ENCODE data around the gene ZNF407. TPM values are rescaled to one million over a fixed set of nuclear protein-coding genes. Genes with fewer than 3 reads are reported as not detected.
A peak's percentile ranks its signal among the peaks of the same experiment; 100 is the strongest.

The ZNF407 gene
- total RNA-seq, 6 experiments from 2014 or later, result 4.3 to 8.0 (median 5.7) TPM

- Histone ChIP-seq H3K4me3 (peak overlapping the region in 2 of 3 donors; percentile 26 to 36), H3K36me3 (no peaks in the 10 kb centered on the region), H3K27me3 (no peaks in the 10 kb centered on the region), H3K4me1 (peaks cover 0 to 17% (median 2%) of the 10 kb centered on the region in 4 donors), H3K9me3 (no peaks in the 10 kb centered on the region), H3K27ac (peak overlapping the region; percentile 49 to 78 (median 76))
- 39% methylated on average over 10 of the region's 10 CpGs for WGBS (ENCODE audit: insufficient coverage, low coverage, low lambda C conversion rate, missing lambda C conversion rate)
- intact Hi-C loops (cut with DNase I), result no loop called here
- ATAC-seq (peak; percentile 93 to 97 (median 95)), DNase-seq (peak in 1 of 3 donors; percentile 67)
- peak; percentile 26 for TF ChIP-seq POLR2A (IDR thresholded peaks at IDR 0.05)
- no peak for TF ChIP-seq CTCF (IDR thresholded peaks at IDR 0.05)
Measured at GRCh38 chr18:74803769-74804168, 206.1 kb downstream of the ZNF407 start.

- H3K27ac ChIP-seq, result no peak overlapping the region
- DNase-seq (no peak), ATAC-seq (peak in 1 of 4 donors; percentile 45)
- intact Hi-C loops (cut with DNase I), result no loop called here
- 49% methylated on average over 6 of the region's 6 CpGs for WGBS (ENCODE audit: insufficient coverage, low coverage, low lambda C conversion rate, missing lambda C conversion rate)
- peaks cover 0 to 13% (median 2%) of the 10 kb centered on the region in 4 donors for H3K4me1 ChIP-seq
- H3K9me3 ChIP-seq, result no peaks in the 10 kb centered on the region
- H3K36me3 ChIP-seq, result no peaks in the 10 kb centered on the region
- H3K27me3 ChIP-seq, result no peaks in the 10 kb centered on the region
- H3K4me3 ChIP-seq, result no peak overlapping the region
- TF ChIP-seq POLR2A (IDR thresholded peaks at IDR 0.05) (no peak), CTCF (IDR thresholded peaks at IDR 0.05) (no peak)
Measured at GRCh38 chr18:74804677-74805076, 207.0 kb downstream of the ZNF407 start.

GRCh38 chr18:74806073-74806472 is 208.4 kb downstream of the ZNF407 start:
- 93% methylated on average over 6 of the region's 6 CpGs for WGBS (ENCODE audit: insufficient coverage, low coverage, low lambda C conversion rate, missing lambda C conversion rate)
- DNase-seq (no peak), ATAC-seq (no peak)
- no peaks in the 10 kb centered on the region for H3K36me3 ChIP-seq
- H3K9me3 ChIP-seq, result no peaks in the 10 kb centered on the region
- H3K4me1 ChIP-seq, result peaks cover 0 to 13% (median 2%) of the 10 kb centered on the region in 4 donors
- H3K4me3 ChIP-seq, result no peak overlapping the region
- no peak for TF ChIP-seq CTCF (IDR thresholded peaks at IDR 0.05)
- TF ChIP-seq POLR2A (IDR thresholded peaks at IDR 0.05), result no peak
- no peak overlapping the region for H3K27ac ChIP-seq
- intact Hi-C loops (cut with DNase I), result no loop called here
- H3K27me3 ChIP-seq, result no peaks in the 10 kb centered on the region

GRCh38 chr18:74806700-74807416 is 209.2 kb downstream of the ZNF407 start:
- Histone ChIP-seq H3K27me3 (no peaks in the 10 kb centered on the region), H3K4me1 (peaks cover 0 to 13% (median 2%) of the 10 kb centered on the region in 4 donors), H3K36me3 (no peaks in the 10 kb centered on the region), H3K9me3 (no peaks in the 10 kb centered on the region), H3K4me3 (no peak overlapping the region), H3K27ac (no peak overlapping the region)
- DNase-seq (no peak), ATAC-seq (peak in 1 of 4 donors; percentile 54)
- WGBS (ENCODE audit: insufficient coverage, low coverage, low lambda C conversion rate, missing lambda C conversion rate), result 90% methylated on average over 7 of the region's 7 CpGs
- TF ChIP-seq POLR2A (IDR thresholded peaks at IDR 0.05), result no peak
- no peak for TF ChIP-seq CTCF (IDR thresholded peaks at IDR 0.05)
- intact Hi-C loops (cut with DNase I), result no loop called here
